ENCODE results near the gene TNFRSF21. TPM values are rescaled to one million over a fixed set of nuclear protein-coding genes. Genes with fewer than 3 reads are reported as not detected.

Gene TNFRSF21
- total RNA-seq, 2 donors from 2014 or later = 21.8 to 22.5 TPM

- Histone ChIP-seq H3K4me1 (replicated peaks) (no peaks in the 10 kb centered on the region), H3K9me3 (no peaks in the 10 kb centered on the region), H3K27me3 (replicated peaks; ENCODE audit: insufficient read depth) (no peaks in the 10 kb centered on the region), H3K36me3 (no peaks in the 10 kb centered on the region), H3K27ac (no peak overlapping the region), H3K4me3 (no peak overlapping the region)
- no peak for TF ChIP-seq POLR2A (IDR thresholded peaks at IDR 0.05)
- no peak for TF ChIP-seq POLR2AphosphoS5 (IDR thresholded peaks at IDR 0.05)
- TF ChIP-seq CTCF (IDR thresholded peaks at IDR 0.05) = no peak
- 62% methylated on average over 3 of the region's 3 CpGs for WGBS
- DNase-seq (ENCODE audit: low spot score) = no peak
- intact Hi-C loops (cut with DNase I) = no loop called here
Observed at GRCh38 chr6:47264775-47265184, 44.9 kb downstream of the TNFRSF21 start.

GRCh38 chr6:47263268-47263667 lies 46.4 kb downstream of the TNFRSF21 start:
- Histone ChIP-seq H3K9me3 (no peaks in the 10 kb centered on the region), H3K36me3 (no peaks in the 10 kb centered on the region), H3K4me1 (replicated peaks) (no peaks in the 10 kb centered on the region), H3K27me3 (replicated peaks; ENCODE audit: insufficient read depth) (no peaks in the 10 kb centered on the region), H3K4me3 (no peak overlapping the region), H3K27ac (no peak overlapping the region)
- 92% methylated on average over 4 of the region's 4 CpGs for whole genome bisulfite sequencing
- DNase-seq (ENCODE audit: low spot score) = no peak
- intact Hi-C loops (cut with DNase I) = no loop called here
- no peak for TF ChIP-seq POLR2A (IDR thresholded peaks at IDR 0.05)
- no peak for TF ChIP-seq CTCF (IDR thresholded peaks at IDR 0.05)
- no peak for TF ChIP-seq POLR2AphosphoS5 (IDR thresholded peaks at IDR 0.05)

- WGBS = 58% methylated on average over 1 of the region's 1 CpG
- DNase-seq (ENCODE audit: low spot score) = no peak
- no peak for TF ChIP-seq POLR2AphosphoS5 (IDR thresholded peaks at IDR 0.05)
- no peak for TF ChIP-seq POLR2A (IDR thresholded peaks at IDR 0.05)
- no peak for TF ChIP-seq CTCF (IDR thresholded peaks at IDR 0.05)
Observed at GRCh38 chr6:47262231-47262630, 47.5 kb downstream of the TNFRSF21 start.

GRCh38 chr6:47261191-47261590 lies 48.5 kb downstream of the TNFRSF21 start:
- H3K9me3 ChIP-seq = no peaks in the 10 kb centered on the region
- no peaks in the 10 kb centered on the region for H3K27me3 ChIP-seq (replicated peaks; ENCODE audit: insufficient read depth)
- no peak for DNase-seq (ENCODE audit: low spot score)
- intact Hi-C loops (cut with DNase I) = no loop called here
- no peaks in the 10 kb centered on the region for H3K36me3 ChIP-seq
- H3K4me3 ChIP-seq = no peak overlapping the region
- TF ChIP-seq POLR2A (IDR thresholded peaks at IDR 0.05) (no peak), CTCF (IDR thresholded peaks at IDR 0.05) (no peak), POLR2AphosphoS5 (IDR thresholded peaks at IDR 0.05) (no peak)
- H3K27ac ChIP-seq = no peak overlapping the region
- no peaks in the 10 kb centered on the region for H3K4me1 ChIP-seq (replicated peaks)
- WGBS = 91% methylated on average over 1 of the region's 1 CpG

More at GRCh38 chr6:47262231-47262630, 47.5 kb downstream of the TNFRSF21 start:
- no peaks in the 10 kb centered on the region for H3K9me3 ChIP-seq
- H3K36me3 ChIP-seq = no peaks in the 10 kb centered on the region
- no peak overlapping the region for H3K27ac ChIP-seq
- H3K4me1 ChIP-seq (replicated peaks) = no peaks in the 10 kb centered on the region
- H3K27me3 ChIP-seq (replicated peaks; ENCODE audit: insufficient read depth) = no peaks in the 10 kb centered on the region
- H3K4me3 ChIP-seq = no peak overlapping the region
- intact Hi-C loops (cut with DNase I) = no loop called here

- Histone ChIP-seq H3K36me3 (no peaks in the 10 kb centered on the region), H3K27ac (no peak overlapping the region), H3K4me1 (replicated peaks) (no peaks in the 10 kb centered on the region), H3K4me3 (no peak overlapping the region), H3K27me3 (replicated peaks; ENCODE audit: insufficient read depth) (no peaks in the 10 kb centered on the region), H3K9me3 (no peaks in the 10 kb centered on the region)
- 88% methylated on average over 4 of the region's 4 CpGs for WGBS
- no peak for DNase-seq (ENCODE audit: low spot score)
- no peak for TF ChIP-seq POLR2AphosphoS5 (IDR thresholded peaks at IDR 0.05)
- TF ChIP-seq POLR2A (IDR thresholded peaks at IDR 0.05) = no peak
- no peak for TF ChIP-seq CTCF (IDR thresholded peaks at IDR 0.05)
- intact Hi-C loops (cut with DNase I) = no loop called here
Observed at GRCh38 chr6:47260021-47260420, 49.7 kb downstream of the TNFRSF21 start.

Data from prostate gland (tissue), 2 donors.